Tibial nerve (tissue), 4 donors: ENCODE results near the gene ARX. TPM values are rescaled to one million over a fixed set of nuclear protein-coding genes. Genes with fewer than 3 reads are reported as not detected.

Experiments used
- DNase-seq, 2 donors: peaks; one replicate each; pipeline ENCODE4 v3.0.0-alpha.2; 2019; ENCODE audit warnings: low spot score in 2 of 2
- H3K27ac ChIP-seq, 4 donors: fragments of 200-600 bp; sonication (generic) in 3 of 4; one replicate each; pipeline ENCODE4 v1.5.1; 2017 to 2019; ENCODE audit warnings: mild to moderate bottlenecking in 1 of 4
- H3K27me3 ChIP-seq, 2 donors: fragments of 200-600 bp; sonication (generic) in 1 of 2; one replicate each; pipeline versions ENCODE4 v1.5.1 to v1.6.0; 2017 to 2019
- H3K36me3 ChIP-seq, 3 donors: fragments of 200-600 bp; sonication (generic); one replicate each; pipeline ENCODE4 v1.5.1; 2018 to 2019
- H3K4me1 ChIP-seq, 4 donors: fragments of 200-600 bp; sonication (generic) in 3 of 4; one replicate each; pipeline ENCODE4 v1.5.1; 2017 to 2019
- H3K4me3 ChIP-seq, 4 donors: fragments of 200-600 bp; sonication (generic) in 3 of 4; one replicate each; pipeline ENCODE4 v1.5.1; 2017 to 2019; ENCODE audit warnings: mild to moderate bottlenecking in 1 of 4, moderate library complexity in 1 of 4
- H3K9me3 ChIP-seq, 4 donors: fragments of 200-600 bp; sonication (generic) in 3 of 4; one replicate each; pipeline ENCODE4 v1.5.1; 2017 to 2019
- CTCF ChIP-seq, 5 experiments: fragments of 200-600 bp in 3 of 5; fragments of 450-650 bp in 2 of 5; sonication (generic) in 3 of 5; IDR thresholded peaks; one replicate each; pipeline ENCODE4 v1.5.1; 2016 to 2019; ENCODE audit warnings: antibody characterized with exemption in 5 of 5, mild to moderate bottlenecking in 3 of 5, moderate library complexity in 2 of 5
- EP300 ChIP-seq, 2 donors: sonication (generic); formaldehyde crosslinking; IDR thresholded peaks; one replicate each; pipeline ENCODE4 v1.6.1; 2017; ENCODE audit warnings: antibody characterized with exemption in 2 of 2, mild to moderate bottlenecking in 1 of 2
- POLR2A ChIP-seq, 2 donors: fragments of 450-650 bp; IDR thresholded peaks; one replicate each; pipeline ENCODE4 v1.6.1; 2017; ENCODE audit warnings: antibody characterized with exemption in 2 of 2, mild to moderate bottlenecking in 2 of 2, moderate library complexity in 2 of 2
- WGBS, 2 donors: methylation state at CpG; one replicate each; pipeline ENCODE4 v1.1.5; 2018; 5-methylcytosine and 5-hydroxymethylcytosine counted together
- total RNA-seq, 4 donors: library from RNA; depleted of rRNA; stranded (reverse); fragments of >200 nt; gene quantifications; one replicate each; pipeline ENCODE4 v1.1.0, GENCODE V29; 2016

Gene ARX
- total RNA-seq, 4 donors from 2014 or later = not detected

GRCh38 chrX:24988314-24988713 is 27.5 kb downstream of the ARX start:
- no peak for DNase-seq
- TF ChIP-seq CTCF (IDR thresholded peaks at IDR 0.05) (no peak), POLR2A (IDR thresholded peaks at IDR 0.05) (no peak), EP300 (IDR thresholded peaks at IDR 0.05) (no peak)
- H3K27ac ChIP-seq = no peak overlapping the region
- 69 to 93% methylated on average over 4 of the region's 4 CpGs for WGBS, 2 donors
- H3K36me3 ChIP-seq = no peaks in the 10 kb centered on the region
- no peaks in the 10 kb centered on the region for H3K4me1 ChIP-seq
- no peaks in the 10 kb centered on the region for H3K27me3 ChIP-seq
- no peaks in the 10 kb centered on the region for H3K9me3 ChIP-seq
- H3K4me3 ChIP-seq = no peak overlapping the region

GRCh38 chrX:24987731-24988130 is 28.0 kb downstream of the ARX start:
- no peaks in the 10 kb centered on the region for H3K27me3 ChIP-seq
- H3K4me1 ChIP-seq = no peaks in the 10 kb centered on the region
- WGBS, 2 donors = 72 to 95% methylated on average over 4 of the region's 4 CpGs
- no peak overlapping the region for H3K27ac ChIP-seq
- no peaks in the 10 kb centered on the region for H3K36me3 ChIP-seq
- no peak overlapping the region for H3K4me3 ChIP-seq
- no peaks in the 10 kb centered on the region for H3K9me3 ChIP-seq
- TF ChIP-seq POLR2A (IDR thresholded peaks at IDR 0.05) = no peak
- TF ChIP-seq CTCF (IDR thresholded peaks at IDR 0.05) = no peak
- no peak for TF ChIP-seq EP300 (IDR thresholded peaks at IDR 0.05)
- DNase-seq = no peak

DNA sequence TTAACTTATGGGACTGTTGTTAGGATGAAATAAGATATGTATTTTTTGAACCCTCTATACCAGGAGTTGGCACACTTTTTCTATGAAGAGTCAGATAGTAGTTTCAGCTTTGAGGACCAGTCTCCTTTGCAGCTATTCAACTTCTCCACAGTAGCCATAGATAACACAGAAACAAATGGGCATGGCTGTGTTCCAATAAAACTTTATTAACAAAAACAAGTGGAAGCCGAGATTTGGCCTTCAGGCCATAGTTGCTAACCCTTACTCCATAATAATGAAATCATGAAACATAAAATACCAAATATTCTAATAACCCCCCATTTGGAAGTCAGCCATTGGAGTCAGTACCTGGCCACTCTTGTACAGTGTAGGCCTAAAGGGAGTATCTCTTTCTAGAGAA is 30.6 kb downstream of the ARX start:
- no peaks in the 10 kb centered on the region for H3K4me1 ChIP-seq
- no peaks in the 10 kb centered on the region for H3K27me3 ChIP-seq
- H3K4me3 ChIP-seq = no peak overlapping the region

GRCh38 chrX:24983931-24984330 is 31.8 kb downstream of the ARX start:
- no peaks in the 10 kb centered on the region for H3K4me1 ChIP-seq
- H3K27ac ChIP-seq = no peak overlapping the region
- 85 to 89% methylated on average over 3 of the region's 3 CpGs for WGBS, 2 donors
- no peaks in the 10 kb centered on the region for H3K36me3 ChIP-seq
- H3K4me3 ChIP-seq = no peak overlapping the region
- TF ChIP-seq POLR2A (IDR thresholded peaks at IDR 0.05) = no peak
- no peak for TF ChIP-seq CTCF (IDR thresholded peaks at IDR 0.05)
- no peak for TF ChIP-seq EP300 (IDR thresholded peaks at IDR 0.05)
- H3K9me3 ChIP-seq = no peaks in the 10 kb centered on the region
- H3K27me3 ChIP-seq = no peaks in the 10 kb centered on the region
- DNase-seq = no peak

More for the DNA sequence above, 30.6 kb downstream of the ARX start:
- 65 to 100% methylated on average over 1 of the region's 1 CpG for WGBS, 2 donors
- Histone ChIP-seq H3K9me3 (no peaks in the 10 kb centered on the region), H3K36me3 (no peaks in the 10 kb centered on the region), H3K27ac (no peak overlapping the region)
- no peak for DNase-seq
- TF ChIP-seq POLR2A (IDR thresholded peaks at IDR 0.05) (no peak), CTCF (IDR thresholded peaks at IDR 0.05) (no peak), EP300 (IDR thresholded peaks at IDR 0.05) (no peak)

GRCh38 chrX:24982306-24982965 is 33.3 kb downstream of the ARX start:
- 69 to 83% methylated on average over 5 of the region's 5 CpGs for WGBS, 2 donors
- Histone ChIP-seq H3K4me3 (no peak overlapping the region), H3K4me1 (no peaks in the 10 kb centered on the region), H3K36me3 (no peaks in the 10 kb centered on the region), H3K27me3 (no peaks in the 10 kb centered on the region), H3K27ac (no peak overlapping the region), H3K9me3 (no peaks in the 10 kb centered on the region)
- DNase-seq = no peak
- TF ChIP-seq EP300 (IDR thresholded peaks at IDR 0.05) (no peak), CTCF (IDR thresholded peaks at IDR 0.05) (no peak), POLR2A (IDR thresholded peaks at IDR 0.05) (no peak)
